ENCODE data around the gene MND1.

DNA sequence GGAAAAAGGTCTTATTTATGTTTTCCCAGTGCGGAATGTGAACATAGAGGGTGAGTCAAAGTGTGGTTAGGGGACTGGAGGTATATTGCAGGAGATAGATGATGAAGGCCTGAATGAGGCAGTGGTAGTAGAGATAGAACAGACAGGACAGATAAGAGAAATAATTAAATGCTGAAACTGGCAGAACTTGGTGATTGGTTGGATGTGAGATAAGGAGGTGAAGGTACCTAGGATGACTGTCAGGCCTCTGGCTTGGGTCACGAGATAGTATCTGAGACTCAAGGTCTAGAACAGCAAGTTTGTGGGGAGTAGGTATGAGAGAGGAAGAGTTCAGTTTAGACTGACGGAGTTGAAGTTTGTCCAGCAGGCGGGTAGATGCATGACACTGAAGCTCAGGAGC, 3.5 kb downstream of the MND1 start:
- TF ChIP-seq, protein P1, sequence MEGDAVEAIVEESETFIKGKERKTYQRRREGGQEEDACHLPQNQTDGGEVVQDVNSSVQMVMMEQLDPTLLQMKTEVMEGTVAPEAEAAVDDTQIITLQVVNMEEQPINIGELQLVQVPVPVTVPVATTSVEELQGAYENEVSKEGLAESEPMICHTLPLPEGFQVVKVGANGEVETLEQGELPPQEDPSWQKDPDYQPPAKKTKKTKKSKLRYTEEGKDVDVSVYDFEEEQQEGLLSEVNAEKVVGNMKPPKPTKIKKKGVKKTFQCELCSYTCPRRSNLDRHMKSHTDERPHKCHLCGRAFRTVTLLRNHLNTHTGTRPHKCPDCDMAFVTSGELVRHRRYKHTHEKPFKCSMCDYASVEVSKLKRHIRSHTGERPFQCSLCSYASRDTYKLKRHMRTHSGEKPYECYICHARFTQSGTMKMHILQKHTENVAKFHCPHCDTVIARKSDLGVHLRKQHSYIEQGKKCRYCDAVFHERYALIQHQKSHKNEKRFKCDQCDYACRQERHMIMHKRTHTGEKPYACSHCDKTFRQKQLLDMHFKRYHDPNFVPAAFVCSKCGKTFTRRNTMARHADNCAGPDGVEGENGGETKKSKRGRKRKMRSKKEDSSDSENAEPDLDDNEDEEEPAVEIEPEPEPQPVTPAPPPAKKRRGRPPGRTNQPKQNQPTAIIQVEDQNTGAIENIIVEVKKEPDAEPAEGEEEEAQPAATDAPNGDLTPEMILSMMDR (IDR thresholded peaks at IDR 0.05; ENCODE audit: insufficient read depth, low read depth, low read length), result no peak
- no peak for TF ChIP-seq EZH2 (IDR thresholded peaks at IDR 0.05; ENCODE audit: insufficient read depth, low read length)

Data from astrocyte (in vitro differentiated cells and primary cell).